ENCODE data around the gene AP3B1.

AP3B1 gene

DNA sequence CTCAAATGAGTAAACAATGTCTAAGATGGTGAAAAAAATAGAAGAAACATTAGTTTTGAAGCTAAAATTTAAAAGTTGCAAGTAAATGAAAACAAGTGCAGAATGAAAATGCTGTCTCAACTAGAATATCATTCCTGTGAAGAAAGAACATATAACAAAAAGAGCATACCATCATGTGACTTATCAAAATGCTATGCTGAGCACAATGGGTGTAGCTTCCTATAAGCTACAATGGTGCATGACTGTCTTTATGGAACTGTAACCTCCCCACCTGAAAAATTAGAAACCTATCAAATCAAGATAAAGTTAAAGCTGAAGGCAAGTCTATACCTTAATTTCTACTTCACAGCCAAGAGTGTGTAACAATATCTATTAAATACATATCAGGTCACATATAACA lies 192.0 kb downstream of the AP3B1 start:
- no peaks in the 10 kb centered on the region for H3K9me3 ChIP-seq (ENCODE audit: insufficient read depth, low read length)
- H3K4me2 ChIP-seq (ENCODE audit: low read depth, low read length, poor library complexity, severe bottlenecking), result no peak overlapping the region
- no peak overlapping the region for H3K27ac ChIP-seq (ENCODE audit: low read depth, low read length)
- H3F3A ChIP-seq (ENCODE audit: insufficient read depth), result no peaks in the 10 kb centered on the region
- H3K27me3 ChIP-seq (ENCODE audit: low read length), result no peaks in the 10 kb centered on the region
- H3K9ac ChIP-seq (ENCODE audit: low read length), result no peak overlapping the region
- no peak overlapping the region for H2AFZ ChIP-seq (ENCODE audit: low read depth, low read length, severe bottlenecking)
- H3K9me2 ChIP-seq (replicated peaks; ENCODE audit: insufficient read depth, low read length), result no peaks in the 10 kb centered on the region
- H3K79me2 ChIP-seq (ENCODE audit: insufficient read depth, low read length), result no peaks in the 10 kb centered on the region
- no peaks in the 10 kb centered on the region for H4K20me1 ChIP-seq (ENCODE audit: low read depth, low read length)
- TF ChIP-seq, protein P1, sequence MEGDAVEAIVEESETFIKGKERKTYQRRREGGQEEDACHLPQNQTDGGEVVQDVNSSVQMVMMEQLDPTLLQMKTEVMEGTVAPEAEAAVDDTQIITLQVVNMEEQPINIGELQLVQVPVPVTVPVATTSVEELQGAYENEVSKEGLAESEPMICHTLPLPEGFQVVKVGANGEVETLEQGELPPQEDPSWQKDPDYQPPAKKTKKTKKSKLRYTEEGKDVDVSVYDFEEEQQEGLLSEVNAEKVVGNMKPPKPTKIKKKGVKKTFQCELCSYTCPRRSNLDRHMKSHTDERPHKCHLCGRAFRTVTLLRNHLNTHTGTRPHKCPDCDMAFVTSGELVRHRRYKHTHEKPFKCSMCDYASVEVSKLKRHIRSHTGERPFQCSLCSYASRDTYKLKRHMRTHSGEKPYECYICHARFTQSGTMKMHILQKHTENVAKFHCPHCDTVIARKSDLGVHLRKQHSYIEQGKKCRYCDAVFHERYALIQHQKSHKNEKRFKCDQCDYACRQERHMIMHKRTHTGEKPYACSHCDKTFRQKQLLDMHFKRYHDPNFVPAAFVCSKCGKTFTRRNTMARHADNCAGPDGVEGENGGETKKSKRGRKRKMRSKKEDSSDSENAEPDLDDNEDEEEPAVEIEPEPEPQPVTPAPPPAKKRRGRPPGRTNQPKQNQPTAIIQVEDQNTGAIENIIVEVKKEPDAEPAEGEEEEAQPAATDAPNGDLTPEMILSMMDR (IDR thresholded peaks at IDR 0.05; ENCODE audit: insufficient read depth, low read length, poor library complexity, severe bottlenecking), result no peak
- no peak for TF ChIP-seq EZH2phosphoT487 (conservative IDR thresholded peaks at IDR 0.05; ENCODE audit: low read length)
- H3K4me3 ChIP-seq (ENCODE audit: insufficient read depth, low read length, poor library complexity, severe bottlenecking), result no peak overlapping the region
- 0 out of 2 replicates have a peak, but pooled peaks cover 12% of the 10 kb centered on the region for H3K36me3 ChIP-seq (ENCODE audit: low read length)

DNA sequence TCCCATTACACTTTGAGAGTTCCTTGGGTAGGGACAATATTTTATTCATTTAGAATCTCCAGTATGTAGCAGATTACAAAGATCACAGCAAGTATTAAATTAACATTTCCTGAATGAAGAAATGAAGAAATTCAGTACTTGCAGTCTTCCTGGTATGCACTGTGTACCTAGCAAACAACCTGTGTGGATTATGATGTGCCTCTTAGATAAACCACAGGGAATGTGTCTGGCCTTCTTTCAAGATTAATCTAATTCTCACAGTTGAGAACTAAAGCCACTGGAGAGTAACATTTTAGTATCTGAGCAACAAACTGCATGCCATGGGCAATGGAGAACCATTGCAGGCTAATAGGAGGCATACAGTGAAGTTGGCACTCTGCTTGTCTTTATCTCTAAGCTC lies 199.4 kb downstream of the AP3B1 start:
- Histone ChIP-seq H3K4me3 (ENCODE audit: insufficient read depth, low read length, poor library complexity, severe bottlenecking) (no peak overlapping the region), H3K27me3 (ENCODE audit: low read length) (no peaks in the 10 kb centered on the region), H4K20me1 (ENCODE audit: low read depth, low read length) (no peaks in the 10 kb centered on the region), H3K79me2 (ENCODE audit: insufficient read depth, low read length) (no peaks in the 10 kb centered on the region), H3K36me3 (ENCODE audit: low read length) (no peaks in the 10 kb centered on the region), H3K27ac (ENCODE audit: low read depth, low read length) (no peak overlapping the region), H3K4me2 (ENCODE audit: low read depth, low read length, poor library complexity, severe bottlenecking) (no peak overlapping the region), H3K9me2 (replicated peaks; ENCODE audit: insufficient read depth, low read length) (no peaks in the 10 kb centered on the region), H3K9me3 (ENCODE audit: insufficient read depth, low read length) (no peaks in the 10 kb centered on the region), H3K9ac (ENCODE audit: low read length) (no peak overlapping the region), H2AFZ (ENCODE audit: low read depth, low read length, severe bottlenecking) (no peak overlapping the region), H3F3A (ENCODE audit: insufficient read depth) (no peaks in the 10 kb centered on the region)
- TF ChIP-seq, protein P1 (IDR thresholded peaks at IDR 0.05; ENCODE audit: insufficient read depth, low read length, poor library complexity, severe bottlenecking), result no peak

GRCh38 chr5:78090002-78090401 lies 204.5 kb downstream of the AP3B1 start:
- TF ChIP-seq EZH2phosphoT487 (conservative IDR thresholded peaks at IDR 0.05; ENCODE audit: low read length), result no peak
- TF ChIP-seq, protein P1 (IDR thresholded peaks at IDR 0.05; ENCODE audit: insufficient read depth, low read length, poor library complexity, severe bottlenecking), result no peak
- H3K36me3 ChIP-seq (ENCODE audit: low read length), result no peaks in the 10 kb centered on the region
- H3K79me2 ChIP-seq (ENCODE audit: insufficient read depth, low read length), result no peaks in the 10 kb centered on the region
- H3K4me2 ChIP-seq (ENCODE audit: low read depth, low read length, poor library complexity, severe bottlenecking), result no peak overlapping the region
- no peak overlapping the region for H3K4me3 ChIP-seq (ENCODE audit: insufficient read depth, low read length, poor library complexity, severe bottlenecking)
- H3K27ac ChIP-seq (ENCODE audit: low read depth, low read length), result no peak overlapping the region
- no peaks in the 10 kb centered on the region for H3K9me3 ChIP-seq (ENCODE audit: insufficient read depth, low read length)
- no peak overlapping the region for H2AFZ ChIP-seq (ENCODE audit: low read depth, low read length, severe bottlenecking)
- H3K27me3 ChIP-seq (ENCODE audit: low read length), result no peaks in the 10 kb centered on the region
- H3K9ac ChIP-seq (ENCODE audit: low read length), result no peak overlapping the region
- H3K9me2 ChIP-seq (replicated peaks; ENCODE audit: insufficient read depth, low read length), result no peaks in the 10 kb centered on the region
- H3F3A ChIP-seq (ENCODE audit: insufficient read depth), result no peaks in the 10 kb centered on the region
- H4K20me1 ChIP-seq (ENCODE audit: low read depth, low read length), result no peaks in the 10 kb centered on the region

Measured in SU-DHL-6 (cell line).